Activated CD4-positive, alpha-beta memory T cell treated with anti-CD3 and anti-CD28 coated beads for 36 hours (primary cell): ENCODE measurements around the gene SHLD1. TPM values are rescaled to one million over a fixed set of nuclear protein-coding genes. Genes with fewer than 3 reads are reported as not detected.
"Not testable (repeated sequence)": the region's sequence is repeated elsewhere in the genome, so short reads cannot be mapped to it uniquely, and the experiment has no call there.

ENCODE experiments used
- CTCF ChIA-PET: fragments of 350-600 bp; sonication (Branson Sonifier 250); formaldehyde crosslinking; loops from one replicate; lab custom pipeline; 2021; ENCODE audit warnings: antibody characterized with exemption, inconsistent platforms; lab: Charles Lee
- POLR2A ChIA-PET: fragments of 350-600 bp; sonication (Branson Sonifier 250); formaldehyde crosslinking; loops from one replicate; lab custom pipeline; 2021; ENCODE audit warnings: antibody characterized with exemption; lab: Charles Lee
- DNase-seq: peaks from one replicate; pipeline ENCODE4 v3.0.0-alpha.2; 2020
- H3K27ac Mint-ChIP-seq: one replicate; pipeline ENCODE4 v1.8.0; 2021; ENCODE audit warnings: mixed read lengths
- H3K27me3 Mint-ChIP-seq: one replicate; pipeline ENCODE4 v1.8.0; 2021; ENCODE audit warnings: mixed read lengths
- H3K36me3 Mint-ChIP-seq: one replicate; pipeline ENCODE4 v1.8.0; 2021; ENCODE audit warnings: mixed read lengths
- H3K4me1 Mint-ChIP-seq: one replicate; pipeline ENCODE4 v1.8.0; 2021; ENCODE audit warnings: low read depth, mixed read lengths
- H3K4me3 Mint-ChIP-seq: one replicate; pipeline ENCODE4 v1.8.0; 2021; ENCODE audit warnings: mild to moderate bottlenecking, mixed read lengths
- H3K9me3 Mint-ChIP-seq: one replicate; pipeline ENCODE4 v1.8.0; 2021; ENCODE audit warnings: mixed read lengths
- intact Hi-C: fragments of 100-400 bp; cut with micrococcal nuclease; formaldehyde crosslinking; loops from one replicate; pipeline ENCODE4 v1.15.1; 2023
- total RNA-seq, 2 experiments: library from RNA; stranded (reverse); gene quantifications; one replicate each; pipeline ENCODE4 v1.2.3, GENCODE V29; 2021

SHLD1 gene
- total RNA-seq, 2 experiments from 2014 or later = 9.0 to 9.8 TPM

DNA sequence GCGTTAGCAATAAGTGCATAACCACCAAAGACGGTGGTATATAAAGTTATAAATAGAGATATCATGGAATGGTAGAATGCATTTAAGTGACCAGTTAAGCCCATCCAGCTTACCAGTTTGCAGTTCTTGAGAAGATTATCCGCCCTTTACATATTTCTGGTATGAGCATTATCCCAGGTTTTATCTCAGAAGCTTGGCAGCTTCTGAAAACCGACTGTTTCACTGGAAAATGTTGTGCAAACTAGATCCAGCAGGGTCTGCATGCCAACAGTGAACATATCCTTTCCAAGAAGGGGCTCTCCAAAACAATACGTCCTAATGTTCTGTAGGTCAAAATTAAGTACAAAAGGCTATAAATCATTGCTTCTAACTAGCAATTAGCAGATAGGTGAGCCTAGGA, 29.5 kb upstream of the SHLD1 start:
- Mint-ChIP-seq H3K9me3 (no peaks in the 10 kb centered on the region), H3K4me3 (no peak overlapping the region), H3K36me3 (no peaks in the 10 kb centered on the region), H3K27ac (no peak overlapping the region), H3K27me3 (no peaks in the 10 kb centered on the region), H3K4me1 (peaks cover 24% of the 10 kb centered on the region)
- intact Hi-C loops = no loop called here
- ChIA-PET CTCF (no interaction called here), POLR2A (no interaction called here)
- DNase-seq = no peak

DNA sequence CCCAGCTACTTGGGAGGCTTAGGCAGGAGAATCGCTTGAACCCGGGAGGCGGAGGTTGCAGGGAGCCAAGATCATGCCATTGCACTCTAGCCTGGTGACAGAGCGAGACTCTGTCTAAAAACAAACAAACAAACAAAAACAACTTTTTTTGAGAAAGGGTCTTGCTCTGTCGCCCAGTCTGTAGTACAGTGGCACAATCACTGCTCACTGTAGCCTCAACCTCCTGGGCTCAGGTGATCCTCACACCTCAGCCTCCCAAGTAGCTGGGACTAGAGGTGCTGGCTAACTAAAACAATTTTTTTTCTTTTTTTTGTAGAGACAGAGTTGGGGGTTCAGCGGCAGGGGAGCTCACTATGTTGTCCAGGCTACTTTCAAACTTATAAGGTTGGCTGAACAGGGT, 28.8 kb upstream of the SHLD1 start:
- H3K27me3 Mint-ChIP-seq, H3K27ac Mint-ChIP-seq, H3K4me3 Mint-ChIP-seq, intact Hi-C loops, POLR2A ChIA-PET, DNase-seq, CTCF ChIA-PET, H3K36me3 Mint-ChIP-seq, H3K9me3 Mint-ChIP-seq: not testable (repeated sequence)
- H3K4me1 Mint-ChIP-seq = peaks cover 17% of the 10 kb centered on the region

DNA sequence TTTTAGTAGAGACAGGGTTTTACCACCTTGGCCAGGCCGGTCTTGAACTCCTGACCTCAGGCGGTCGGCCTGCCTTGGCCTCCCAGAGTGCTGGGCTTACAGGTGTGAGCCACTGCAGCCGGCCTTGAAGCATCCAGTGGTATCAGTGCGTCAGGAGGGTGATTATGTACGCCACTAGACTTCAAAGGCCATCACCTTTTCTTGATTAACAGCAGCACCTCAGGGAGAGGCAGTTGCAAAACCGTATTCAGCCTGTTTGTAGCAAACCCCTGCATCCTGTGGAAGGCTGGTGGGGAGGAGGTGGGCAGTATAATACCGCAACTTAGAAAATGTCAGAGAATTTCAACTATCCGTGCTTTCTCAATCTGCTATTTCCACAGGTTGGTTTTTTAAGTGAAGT, 27.3 kb upstream of the SHLD1 start:
- Mint-ChIP-seq H3K9me3 (peaks cover 6% of the 10 kb centered on the region), H3K27me3 (no peaks in the 10 kb centered on the region), H3K36me3 (peaks cover 4% of the 10 kb centered on the region), H3K27ac (no peak overlapping the region), H3K4me1 (peaks cover 16% of the 10 kb centered on the region), H3K4me3 (no peak overlapping the region)
- intact Hi-C loops = no loop called here
- CTCF ChIA-PET = no interaction called here
- POLR2A ChIA-PET = no interaction called here
- no peak for DNase-seq

DNA sequence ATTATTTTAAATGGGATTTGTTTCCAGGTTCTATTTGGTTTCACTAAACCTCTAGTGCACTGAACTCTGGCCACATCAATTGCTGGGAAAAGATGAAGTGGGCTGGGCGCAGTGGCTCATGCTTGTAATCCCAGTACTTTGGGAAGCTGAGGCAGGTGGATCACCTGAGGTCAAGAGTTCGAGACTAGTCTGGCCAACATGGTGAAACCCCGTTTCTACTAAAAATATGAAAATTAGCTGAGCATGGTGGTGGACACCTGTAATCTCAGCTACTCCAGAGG, 25.1 kb upstream of the SHLD1 start:
- DNase-seq, H3K27me3 Mint-ChIP-seq, H3K4me1 Mint-ChIP-seq, H3K9me3 Mint-ChIP-seq, H3K36me3 Mint-ChIP-seq, H3K27ac Mint-ChIP-seq, intact Hi-C loops, H3K4me3 Mint-ChIP-seq, POLR2A ChIA-PET: not testable (repeated sequence)
- CTCF ChIA-PET = interaction anchor here (0.6 to 1.7 kb wide), 2 partner anchors 17 to 63 kb away, joined by 4 to 6 read pairs; no protein-coding TSS in a partner anchor

DNA sequence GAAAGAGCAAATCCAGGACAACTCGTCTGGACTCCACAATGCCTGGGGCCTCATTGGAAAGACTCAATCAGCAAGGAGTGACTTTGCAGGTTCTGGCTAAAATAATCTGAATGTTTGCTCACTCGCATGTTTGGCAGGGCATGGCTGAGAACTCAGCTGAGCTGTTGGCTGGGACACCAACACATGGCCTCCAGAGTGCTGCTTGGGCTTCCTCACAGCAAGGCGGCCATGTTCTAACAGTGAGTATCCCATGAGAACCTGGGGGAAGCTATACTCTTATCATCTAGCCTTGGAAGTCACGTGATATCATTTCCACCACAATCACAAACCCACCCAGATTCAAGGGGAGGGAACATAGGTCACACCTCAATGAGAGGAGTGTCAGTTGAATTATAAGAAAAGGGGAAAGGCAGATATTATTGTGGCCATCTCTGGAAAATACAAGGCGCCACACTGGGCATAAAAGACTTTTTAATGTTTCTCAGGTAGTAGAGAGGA, 23.1 kb upstream of the SHLD1 start:
- Mint-ChIP-seq H3K27ac (no peak overlapping the region), H3K9me3 (peaks cover 6% of the 10 kb centered on the region), H3K36me3 (peaks cover 4% of the 10 kb centered on the region), H3K4me3 (no peak overlapping the region), H3K4me1 (peaks cover 3% of the 10 kb centered on the region), H3K27me3 (no peaks in the 10 kb centered on the region)
- intact Hi-C loops = no loop called here
- ChIA-PET CTCF (interaction anchor here (1.7 kb wide), 1 partner anchor 61 kb away, joined by 4 read pairs; no protein-coding TSS in a partner anchor), POLR2A (no interaction called here)
- no peak for DNase-seq

DNA sequence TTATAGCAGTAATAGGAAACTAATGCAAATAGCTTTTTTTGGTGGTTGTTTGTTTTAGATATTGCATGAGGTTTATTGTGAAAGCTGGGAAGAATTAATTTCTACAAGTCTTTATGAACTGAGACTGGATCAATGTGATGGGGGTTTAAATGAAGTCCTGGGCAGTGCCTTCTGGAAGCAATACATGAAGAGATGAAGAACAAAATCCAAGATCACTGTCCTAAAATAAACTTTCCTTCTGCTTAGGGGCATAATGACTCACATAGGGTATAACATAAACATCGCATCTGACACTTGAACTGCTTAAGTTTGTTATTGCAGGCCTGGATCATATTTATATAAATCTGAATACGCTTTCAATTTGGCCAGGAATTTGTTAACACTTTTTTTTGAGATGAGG, 20.9 kb upstream of the SHLD1 start:
- intact Hi-C loops = no loop called here
- no peaks in the 10 kb centered on the region for H3K27me3 Mint-ChIP-seq
- no peak overlapping the region for H3K4me3 Mint-ChIP-seq
- POLR2A ChIA-PET = no interaction called here
- peaks cover 4% of the 10 kb centered on the region for H3K36me3 Mint-ChIP-seq
- H3K27ac Mint-ChIP-seq = no peak overlapping the region
- peaks cover 3% of the 10 kb centered on the region for H3K4me1 Mint-ChIP-seq
- CTCF ChIA-PET = interaction anchor here (0.6 to 1.0 kb wide), 2 partner anchors 144 to 200 kb away, joined by 3 to 4 read pairs; no protein-coding TSS in a partner anchor
- no peak for DNase-seq
- peaks cover 6% of the 10 kb centered on the region for H3K9me3 Mint-ChIP-seq

DNA sequence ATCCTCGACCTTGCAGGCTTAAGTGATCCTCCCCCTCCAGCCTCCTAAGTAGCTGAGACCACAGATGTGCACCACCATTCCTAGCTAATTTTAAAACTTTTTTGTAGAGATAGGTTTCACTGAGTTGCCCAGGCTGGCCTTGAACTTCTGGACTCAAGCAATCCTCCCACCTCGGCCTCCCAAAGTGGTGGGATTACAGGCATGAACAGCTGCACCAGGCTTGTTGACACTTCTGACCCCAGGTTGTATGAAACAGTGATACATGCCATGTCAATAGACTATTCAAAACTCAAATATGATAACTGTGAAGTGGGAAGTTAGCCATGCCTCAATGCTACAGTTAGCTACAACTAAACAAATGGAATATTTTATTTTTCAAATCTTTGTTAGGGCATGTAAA, 20.1 kb upstream of the SHLD1 start:
- intact Hi-C loops = loop anchor here (10.0 kb wide), 1 partner anchor 115 kb away; no protein-coding TSS in a partner anchor
- no peaks in the 10 kb centered on the region for H3K27me3 Mint-ChIP-seq
- peaks cover 4% of the 10 kb centered on the region for H3K36me3 Mint-ChIP-seq
- POLR2A ChIA-PET = no interaction called here
- DNase-seq = no peak
- H3K4me3 Mint-ChIP-seq = no peak overlapping the region
- CTCF ChIA-PET = no interaction called here
- H3K9me3 Mint-ChIP-seq = peaks cover 6% of the 10 kb centered on the region
- no peak overlapping the region for H3K27ac Mint-ChIP-seq
- no peaks in the 10 kb centered on the region for H3K4me1 Mint-ChIP-seq

DNA sequence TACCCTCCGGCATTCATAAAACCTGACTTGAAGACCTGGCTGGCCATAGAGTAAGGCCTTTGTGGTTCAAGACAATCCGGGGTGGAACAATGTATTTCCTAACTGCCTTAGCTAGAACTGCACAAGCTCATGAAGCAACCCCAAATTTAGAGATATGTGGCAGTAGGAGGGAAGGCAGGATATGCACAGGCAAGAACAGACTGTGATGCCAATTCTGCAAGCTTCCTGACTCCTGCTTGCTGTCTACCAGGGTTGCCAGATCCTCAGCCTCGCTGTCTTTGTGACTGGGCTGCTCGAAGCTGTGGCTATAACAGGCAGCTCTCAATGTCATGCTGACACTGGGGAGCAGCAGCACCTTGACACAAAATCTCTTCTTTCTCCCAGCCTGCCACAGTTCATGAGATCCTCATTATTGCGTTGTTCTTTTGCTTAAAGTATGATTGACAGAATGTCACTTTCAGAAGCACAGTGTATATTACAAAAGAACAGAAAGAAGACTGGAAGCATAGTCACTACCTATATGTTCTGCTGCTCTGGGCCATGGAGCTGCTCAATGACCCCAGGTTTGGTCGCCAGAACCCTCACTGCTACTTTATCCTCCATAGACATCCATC, 18.3 kb upstream of the SHLD1 start:
- DNase-seq = no peak
- POLR2A ChIA-PET = no interaction called here
- CTCF ChIA-PET = interaction anchor here (0.6 kb wide), 1 partner anchor 174 kb away, joined by 3 read pairs; no protein-coding TSS in a partner anchor
- peaks cover 4% of the 10 kb centered on the region for H3K9me3 Mint-ChIP-seq
- H3K4me1 Mint-ChIP-seq = peaks cover 10% of the 10 kb centered on the region
- H3K27ac Mint-ChIP-seq = no peak overlapping the region
- H3K4me3 Mint-ChIP-seq = no peak overlapping the region
- no peaks in the 10 kb centered on the region for H3K27me3 Mint-ChIP-seq
- H3K36me3 Mint-ChIP-seq = peaks cover 2% of the 10 kb centered on the region
- intact Hi-C loops = loop anchor here (10.0 kb wide), 1 partner anchor 113 kb away; no protein-coding TSS in a partner anchor

DNA sequence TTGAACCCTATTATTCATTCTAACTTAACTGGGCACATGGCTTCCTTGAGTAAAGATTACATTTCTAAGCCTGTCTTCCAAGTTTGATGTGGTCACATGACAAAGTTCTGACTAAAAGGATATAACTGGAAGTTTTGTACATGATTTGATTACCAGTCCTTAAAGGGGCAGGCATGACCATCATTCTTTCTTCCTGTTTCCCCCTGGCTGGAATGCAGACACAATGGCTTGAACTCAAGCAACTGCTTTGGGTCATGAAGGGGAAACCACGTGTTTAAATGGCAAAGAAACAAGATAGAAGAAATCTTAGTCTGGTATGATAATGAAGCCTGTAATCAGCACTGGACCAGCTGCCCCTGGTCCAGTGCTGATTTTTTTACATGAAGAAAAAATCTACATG, 15.6 kb upstream of the SHLD1 start:
- Mint-ChIP-seq H3K27me3 (no peaks in the 10 kb centered on the region), H3K9me3 (no peaks in the 10 kb centered on the region), H3K4me1 (peaks cover 29% of the 10 kb centered on the region), H3K4me3 (no peak overlapping the region), H3K27ac (no peak overlapping the region), H3K36me3 (no peaks in the 10 kb centered on the region)
- intact Hi-C loops = loop anchor here (10.0 kb wide), 1 partner anchor 110 kb away; no protein-coding TSS in a partner anchor
- ChIA-PET POLR2A (no interaction called here), CTCF (interaction anchor here (0.9 kb wide), 1 partner anchor 205 kb away, joined by 3 read pairs; no protein-coding TSS in a partner anchor)
- no peak for DNase-seq

DNA sequence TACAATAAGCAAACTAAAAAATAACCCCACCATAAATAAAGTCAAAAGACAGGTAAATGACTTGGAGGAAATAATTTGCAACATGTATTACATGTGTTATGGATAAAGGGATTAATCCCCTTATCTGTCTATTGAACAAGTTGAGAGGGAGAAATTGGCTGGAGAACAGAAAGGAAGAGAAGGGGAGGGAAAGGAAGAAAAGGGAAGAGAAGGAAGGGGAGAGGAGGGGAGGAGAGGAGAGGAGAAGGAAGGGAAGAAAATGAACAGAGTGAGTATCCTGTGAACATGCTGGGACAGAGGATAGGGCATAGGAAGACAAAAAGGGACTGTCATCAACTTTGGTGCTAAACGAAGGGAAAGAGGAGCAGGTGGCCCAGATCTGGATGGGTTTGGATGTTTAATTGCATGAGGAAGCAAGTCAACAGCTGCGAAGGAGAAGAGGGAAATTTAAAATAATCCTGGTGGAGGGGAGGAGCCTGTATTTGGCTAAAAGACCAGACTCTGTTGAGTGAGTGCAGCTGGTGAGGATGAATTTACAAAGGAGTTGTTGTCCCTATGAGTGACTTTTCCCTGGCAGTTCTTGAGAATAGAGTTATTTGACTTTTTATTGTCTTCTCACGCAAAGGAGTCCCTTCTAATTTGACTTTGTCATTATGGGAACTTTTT, 14.2 kb upstream of the SHLD1 start:
- H3K27ac Mint-ChIP-seq = peak overlapping the region; percentile 43
- DNase-seq = no peak
- POLR2A ChIA-PET = interaction anchor here (0.6 kb wide), 1 partner anchor 14 kb away, joined by 3 read pairs; no protein-coding TSS in a partner anchor
- peaks cover 29% of the 10 kb centered on the region for H3K4me1 Mint-ChIP-seq
- CTCF ChIA-PET = no interaction called here
- no peaks in the 10 kb centered on the region for H3K27me3 Mint-ChIP-seq
- intact Hi-C loops = loop anchor here (2.0 to 10.0 kb wide), 2 partner anchors 15 to 109 kb away; partner anchors contain the start of gene SHLD1
- no peak overlapping the region for H3K4me3 Mint-ChIP-seq
- no peaks in the 10 kb centered on the region for H3K36me3 Mint-ChIP-seq
- H3K9me3 Mint-ChIP-seq = no peaks in the 10 kb centered on the region

DNA sequence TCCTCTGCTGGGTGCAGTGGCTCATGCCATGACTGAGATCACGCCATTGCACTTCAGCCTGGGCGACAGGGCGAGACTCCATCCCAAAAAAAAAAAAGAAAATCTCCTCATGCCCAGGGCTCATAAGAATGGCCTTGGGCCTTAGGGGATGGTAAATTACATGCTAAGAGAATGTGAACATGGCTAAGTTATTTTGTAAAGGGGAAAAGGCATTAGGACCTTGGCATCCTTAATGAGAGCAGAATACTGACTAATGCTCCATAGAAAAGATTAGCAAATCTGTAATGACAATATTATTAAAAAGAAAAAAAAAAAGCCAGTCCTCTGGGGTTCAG, 12.6 kb upstream of the SHLD1 start:
- ChIA-PET POLR2A (no interaction called here), CTCF (no interaction called here)
- Mint-ChIP-seq H3K4me3 (peak overlapping the region; percentile 24), H3K4me1 (peaks cover 29% of the 10 kb centered on the region), H3K27me3 (no peaks in the 10 kb centered on the region), H3K36me3 (no peaks in the 10 kb centered on the region), H3K9me3 (no peaks in the 10 kb centered on the region), H3K27ac (peak overlapping the region; percentile 79)
- DNase-seq = no peak
- intact Hi-C loops = loop anchor here (1.0 to 10.0 kb wide), 3 partner anchors 13 to 107 kb away; partner anchors contain the start of gene SHLD1

DNA sequence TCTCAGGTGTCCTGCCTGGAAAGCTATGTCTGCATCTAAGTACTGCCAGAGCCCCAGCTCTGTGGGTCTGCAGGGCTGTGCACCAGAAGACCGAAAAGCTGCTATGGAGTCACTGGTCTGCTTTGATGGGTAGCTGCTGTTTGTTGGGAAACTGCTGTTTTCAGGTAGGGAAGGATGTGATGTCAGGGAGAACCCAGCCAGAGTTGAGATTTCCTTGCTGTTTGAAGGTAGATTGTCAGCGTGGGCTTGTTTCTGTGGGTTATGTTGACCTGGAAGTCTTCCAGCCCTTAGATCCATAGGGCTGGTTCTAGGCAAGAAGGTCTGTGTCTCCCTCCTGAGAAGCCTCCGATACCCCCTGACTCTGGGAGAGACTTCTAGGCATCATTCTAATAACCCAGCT, 12.2 kb upstream of the SHLD1 start:
- no peak for DNase-seq
- no peaks in the 10 kb centered on the region for H3K36me3 Mint-ChIP-seq
- no peaks in the 10 kb centered on the region for H3K27me3 Mint-ChIP-seq
- no peaks in the 10 kb centered on the region for H3K9me3 Mint-ChIP-seq
- peaks cover 29% of the 10 kb centered on the region for H3K4me1 Mint-ChIP-seq
- H3K27ac Mint-ChIP-seq = peak overlapping the region; percentile 79
- CTCF ChIA-PET = no interaction called here
- H3K4me3 Mint-ChIP-seq = no peak overlapping the region
- intact Hi-C loops = loop anchor here (1.0 to 10.0 kb wide), 3 partner anchors 13 to 107 kb away; partner anchors contain the start of gene SHLD1
- POLR2A ChIA-PET = no interaction called here
